Small intestine (tissue), 7 donors: ENCODE data around the gene GALNT18. TPM values are rescaled to one million over a fixed set of nuclear protein-coding genes. Genes with fewer than 3 reads are reported as not detected.
A peak's percentile ranks its signal among the peaks of the same experiment; 100 is the strongest.

Source experiments
- DNase-seq, 2 donors: peaks; one replicate each; pipeline versions ENCODE4 v3.0.0 to v3.0.0-alpha.2; 2013
- FAIRE-seq: peaks from 2 replicates; lab custom pipeline; 2012; peaks lifted over from hg19 to GRCh38; lab: Jason Lieb, UNC
- H3K27ac ChIP-seq, 3 donors: one replicate each; pipeline ENCODE4 v1.5.1; 2013; ENCODE audit warnings: low read length in 2 of 3, mild to moderate bottlenecking in 2 of 3, control low read depth in 1 of 3, inconsistent platforms in 1 of 3, low read depth in 1 of 3, moderate library complexity in 1 of 3
- H3K27me3 ChIP-seq, 3 donors: one replicate each; pipeline ENCODE4 v1.6.1; 2013; ENCODE audit warnings: low read length in 3 of 3, inconsistent platforms in 1 of 3; ENCODE audit not compliant: control insufficient read depth in 3 of 3, insufficient read depth in 3 of 3
- H3K36me3 ChIP-seq, 3 donors: one replicate each; pipeline ENCODE4 v1.6.1; 2013; ENCODE audit warnings: low read length in 3 of 3, inconsistent platforms in 1 of 3, low read depth in 1 of 3, mild to moderate bottlenecking in 1 of 3, moderate library complexity in 1 of 3; ENCODE audit not compliant: control insufficient read depth in 3 of 3, insufficient read depth in 2 of 3
- H3K4me1 ChIP-seq, 3 donors: one replicate each; pipeline ENCODE4 v1.6.1; 2013; ENCODE audit warnings: low read length in 2 of 3, inconsistent platforms in 1 of 3, low read depth in 1 of 3, mild to moderate bottlenecking in 1 of 3, moderate library complexity in 1 of 3; ENCODE audit not compliant: control insufficient read depth in 3 of 3, insufficient read depth in 2 of 3
- H3K4me3 ChIP-seq, 3 donors: one replicate each; pipeline ENCODE4 v1.5.1; 2013; ENCODE audit warnings: low read length in 3 of 3, control low read depth in 1 of 3, inconsistent platforms in 1 of 3, low read depth in 1 of 3, mild to moderate bottlenecking in 1 of 3, moderate library complexity in 1 of 3
- H3K9me3 ChIP-seq, 2 donors: one replicate each; pipeline ENCODE4 v1.6.1; 2013; ENCODE audit warnings: low read depth in 1 of 2, low read length in 1 of 2; ENCODE audit not compliant: control insufficient read depth in 2 of 2, insufficient read depth in 1 of 2
- WGBS, 3 donors: extraction: QIAGEN DNeasy Blood & Tissue Kit; methylation state at CpG; one replicate each; pipeline ENCODE4 v1.1.7; 2013; 5-methylcytosine and 5-hydroxymethylcytosine counted together
- polyA plus RNA-seq, 4 donors: library from polyadenylated mRNA; stranded (reverse) in 3 of 4; unstranded in 1 of 4; fragments of 200-250 nt in 3 of 4; fragments of 120-200 nt in 1 of 4; gene quantifications; one replicate each; pipeline versions ENCODE4 v1.2.1 to v1.2.3, GENCODE V29; 2013
- donor health status: healthy with polysubstance abuse.
- donor health status: control.
- donor health status: control.
- donor health status: Bipolar disorder and iron deficiency.
- donor health status: healthy.

GALNT18 gene
- polyA plus RNA-seq, 4 donors: 0.45 to 18.9 (median 1.5) TPM

DNA sequence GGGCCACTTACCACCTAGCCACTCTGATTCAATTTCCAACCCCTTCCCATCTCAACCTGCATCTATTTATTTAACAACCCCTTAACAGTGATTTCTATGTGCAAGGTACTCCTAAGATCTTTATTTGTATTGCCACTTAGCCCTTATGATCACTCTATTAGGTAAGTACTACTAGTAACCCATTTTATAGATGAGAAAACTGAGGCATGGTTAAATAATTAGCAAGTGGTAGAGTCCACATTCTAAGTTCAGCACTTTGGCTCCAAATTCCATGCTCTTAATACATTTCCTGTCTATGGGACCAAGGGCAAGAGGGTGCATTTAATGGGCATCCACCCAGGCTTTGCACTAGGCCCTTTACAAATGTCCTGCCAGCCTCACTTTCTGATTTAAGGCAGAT is 230.6 kb downstream of the GALNT18 start:
- Histone ChIP-seq H3K4me1 (peaks cover 0 to 2% (median 1%) of the 10 kb centered on the region in 3 donors), H3K9me3 (no peaks in the 10 kb centered on the region), H3K4me3 (no peak overlapping the region), H3K27me3 (peaks cover 0 to 5% (median 0%) of the 10 kb centered on the region in 3 donors), H3K36me3 (no peaks in the 10 kb centered on the region), H3K27ac (peak overlapping the region in 2 of 3 donors; percentile 51 to 58)
- DNase-seq (no peak), FAIRE-seq (no peak)

DNA sequence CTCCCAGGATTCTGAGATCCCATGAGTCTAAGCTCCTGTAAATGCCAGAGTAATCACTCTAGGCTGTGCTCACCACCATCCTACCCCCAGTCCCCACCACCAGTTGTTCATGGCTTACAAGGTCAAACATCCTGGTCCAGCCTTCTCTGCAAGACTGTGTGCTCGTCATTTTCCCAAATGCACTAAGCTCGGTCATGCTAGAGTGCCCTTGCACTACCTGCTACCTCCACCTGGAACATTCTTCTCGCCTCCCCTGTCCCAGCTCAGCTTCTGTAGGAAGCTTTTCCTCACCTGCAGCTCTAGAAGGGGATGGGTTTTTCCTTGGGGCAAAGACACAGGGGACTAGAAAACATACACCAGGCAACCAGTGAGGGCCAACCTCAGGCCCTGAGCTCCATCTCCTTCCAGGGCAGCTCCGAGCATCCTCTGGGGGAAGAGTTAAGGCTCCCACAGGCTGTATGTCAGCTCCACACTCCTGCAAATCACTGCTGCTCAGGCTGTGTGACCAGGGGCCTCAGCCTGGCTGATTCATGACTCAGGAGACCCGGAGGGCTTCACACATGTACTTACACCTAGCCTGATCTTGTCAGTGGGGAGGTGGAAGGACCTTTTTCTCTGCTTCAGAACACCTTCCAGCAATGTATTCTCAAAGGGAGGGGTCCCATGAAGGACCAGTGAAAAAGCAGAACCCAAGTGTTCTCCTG is 231.6 kb downstream of the GALNT18 start:
- H3K4me1 ChIP-seq: peaks cover 0 to 2% (median 1%) of the 10 kb centered on the region in 3 donors
- no peak overlapping the region for H3K27ac ChIP-seq
- H3K27me3 ChIP-seq: peaks cover 0 to 5% (median 0%) of the 10 kb centered on the region in 3 donors
- no peaks in the 10 kb centered on the region for H3K36me3 ChIP-seq
- no peak overlapping the region for H3K4me3 ChIP-seq
- no peaks in the 10 kb centered on the region for H3K9me3 ChIP-seq
- DNase-seq (no peak), FAIRE-seq (no peak)
- 74 to 92% (median 89%) methylated on average over 5 of the region's 5 CpGs for whole genome bisulfite sequencing, 3 donors

GRCh38 chr11:11389238-11389637 is 232.6 kb downstream of the GALNT18 start:
- H3K4me3 ChIP-seq: no peak overlapping the region
- H3K36me3 ChIP-seq: no peaks in the 10 kb centered on the region
- FAIRE-seq (no peak), DNase-seq (peak in 1 of 2 donors; percentile 90)
- peak overlapping the region in 2 of 3 donors; percentile 61 to 67 for H3K27ac ChIP-seq
- H3K4me1 ChIP-seq: peaks cover 0 to 2% (median 1%) of the 10 kb centered on the region in 3 donors
- WGBS, 3 donors: 15 to 60% (median 36%) methylated on average over 4 of the region's 4 CpGs
- H3K27me3 ChIP-seq: peaks cover 0 to 2% (median 0%) of the 10 kb centered on the region in 3 donors
- no peaks in the 10 kb centered on the region for H3K9me3 ChIP-seq

DNA sequence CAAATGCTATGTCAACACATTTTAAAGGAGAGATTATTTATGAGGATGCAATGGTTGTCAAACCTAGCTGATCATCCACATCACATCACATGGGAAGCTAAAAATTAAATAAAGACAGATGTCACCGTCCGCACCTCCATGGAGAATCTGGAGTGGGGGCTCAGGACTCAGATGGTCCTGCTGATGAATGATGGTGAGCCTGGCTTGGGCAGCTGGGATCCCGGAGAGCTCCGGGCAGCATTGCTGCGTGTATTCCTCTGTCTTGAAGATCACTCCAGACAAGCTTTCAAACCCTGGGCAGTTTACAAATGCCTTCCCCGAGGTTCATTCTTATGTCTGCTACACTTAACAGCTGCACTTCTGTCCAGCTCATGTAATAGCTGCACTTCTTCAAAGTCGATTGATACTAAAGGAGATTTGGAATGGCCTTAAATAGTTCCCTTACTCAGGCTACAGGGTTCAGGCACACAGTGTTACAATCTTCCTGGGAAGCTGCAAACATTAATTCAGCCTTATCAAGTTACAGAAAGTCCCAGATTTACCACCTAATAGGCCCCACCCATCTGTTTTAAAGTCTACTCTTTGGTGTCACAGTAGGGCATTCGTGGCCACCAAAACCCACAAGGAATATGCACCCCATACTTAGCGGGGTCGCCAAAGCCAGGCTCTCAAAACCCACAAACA is 234.0 kb downstream of the GALNT18 start:
- Histone ChIP-seq H3K4me1 (peaks cover 0 to 2% (median 1%) of the 10 kb centered on the region in 3 donors), H3K27ac (no peak overlapping the region), H3K36me3 (no peaks in the 10 kb centered on the region), H3K27me3 (peaks cover 0 to 2% (median 0%) of the 10 kb centered on the region in 3 donors), H3K4me3 (no peak overlapping the region), H3K9me3 (no peaks in the 10 kb centered on the region)
- FAIRE-seq: no peak
- peak in 1 of 2 donors; percentile 25 for DNase-seq
- WGBS, 3 donors: 68 to 72% (median 70%) methylated on average over 10 of the region's 10 CpGs

DNA sequence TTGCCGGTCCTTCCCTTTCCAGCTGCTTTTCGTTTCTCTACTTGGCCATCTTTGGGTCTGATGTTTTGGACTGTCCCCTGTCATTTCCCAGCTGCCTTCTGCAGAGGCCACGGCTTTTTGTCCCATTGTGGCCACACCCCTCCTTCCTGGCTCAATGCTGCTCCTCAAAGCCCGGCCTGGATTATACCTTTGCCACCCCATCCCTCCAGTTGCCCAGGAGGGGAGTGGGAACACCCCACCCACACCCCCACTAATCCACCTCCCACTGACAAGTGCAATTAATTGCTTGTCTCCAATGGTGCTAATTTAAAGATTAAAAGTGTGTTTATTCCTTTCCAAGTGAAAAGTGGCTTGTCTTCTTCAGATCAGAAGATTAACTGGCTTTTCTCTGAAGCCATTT is 234.6 kb downstream of the GALNT18 start:
- Histone ChIP-seq H3K36me3 (no peaks in the 10 kb centered on the region), H3K27ac (no peak overlapping the region), H3K27me3 (peaks cover 0 to 2% (median 0%) of the 10 kb centered on the region in 3 donors), H3K4me1 (peaks cover 0 to 2% (median 1%) of the 10 kb centered on the region in 3 donors), H3K9me3 (no peaks in the 10 kb centered on the region), H3K4me3 (no peak overlapping the region)
- FAIRE-seq (no peak), DNase-seq (no peak)
- 55 to 58% (median 58%) methylated on average over 4 of the region's 4 CpGs for WGBS, 3 donors

DNA sequence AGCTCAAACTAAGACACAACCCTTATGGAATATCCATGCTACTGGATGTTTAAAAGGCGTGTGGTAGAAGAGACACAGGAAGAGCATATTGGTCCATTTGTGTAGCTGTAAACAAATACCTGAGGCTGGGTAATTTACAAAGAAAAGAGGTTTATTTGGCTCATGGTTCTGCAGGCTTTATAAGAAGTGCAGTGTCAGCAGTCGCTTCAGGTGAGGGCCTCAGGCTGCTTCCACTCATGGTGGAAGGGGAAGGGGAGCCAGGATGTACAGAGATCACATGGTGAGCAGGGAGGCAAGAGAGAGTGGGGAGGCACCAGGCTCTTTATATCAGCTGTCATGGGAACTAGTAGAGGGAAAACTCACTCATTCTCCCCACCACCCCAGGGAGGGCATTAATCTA is 237.0 kb downstream of the GALNT18 start:
- no peak for DNase-seq
- Histone ChIP-seq H3K4me3 (no peak overlapping the region), H3K4me1 (peaks cover 0 to 1% (median 0%) of the 10 kb centered on the region in 3 donors), H3K27me3 (peaks cover 0 to 2% (median 0%) of the 10 kb centered on the region in 3 donors), H3K36me3 (no peaks in the 10 kb centered on the region), H3K27ac (no peak overlapping the region), H3K9me3 (no peaks in the 10 kb centered on the region)
- no peak for FAIRE-seq
- 89 to 100% (median 91%) methylated on average over 2 of the region's 2 CpGs for WGBS, 3 donors

DNA sequence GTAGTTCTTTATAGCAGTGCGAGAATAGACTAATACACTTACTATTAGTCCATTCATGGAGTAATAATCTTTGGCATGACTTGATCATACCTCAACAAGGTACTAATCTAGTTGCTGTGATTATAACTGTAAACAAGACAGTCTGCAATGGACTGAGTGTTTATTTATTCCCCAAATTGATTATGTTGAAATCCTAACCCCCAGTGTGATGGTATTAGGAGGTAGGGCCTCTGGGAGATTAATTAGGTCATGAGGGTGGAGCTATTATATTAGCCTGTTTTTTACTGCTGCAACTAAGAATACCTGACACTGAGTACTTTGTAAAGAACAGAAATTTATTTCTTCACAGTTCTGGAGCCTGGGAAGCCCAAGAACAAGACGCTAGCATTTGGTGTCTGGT is 237.8 kb downstream of the GALNT18 start:
- Histone ChIP-seq H3K9me3 (no peaks in the 10 kb centered on the region), H3K27me3 (peaks cover 0 to 2% (median 0%) of the 10 kb centered on the region in 3 donors), H3K4me3 (no peak overlapping the region), H3K36me3 (no peaks in the 10 kb centered on the region), H3K4me1 (peaks cover 0 to 1% (median 0%) of the 10 kb centered on the region in 3 donors), H3K27ac (no peak overlapping the region)
- no peak for FAIRE-seq
- WGBS, 3 donors: 91 to 96% (median 94%) methylated on average over 2 of the region's 2 CpGs
- no peak for DNase-seq

GRCh38 chr11:11382858-11383532 is 238.8 kb downstream of the GALNT18 start:
- Histone ChIP-seq H3K4me3 (no peak overlapping the region), H3K27ac (no peak overlapping the region), H3K27me3 (peaks cover 0 to 2% (median 0%) of the 10 kb centered on the region in 3 donors), H3K36me3 (no peaks in the 10 kb centered on the region), H3K4me1 (peaks cover 0 to 1% (median 0%) of the 10 kb centered on the region in 3 donors), H3K9me3 (no peaks in the 10 kb centered on the region)
- FAIRE-seq: no peak
- no peak for DNase-seq
- 63 to 71% (median 71%) methylated on average over 7 of the region's 7 CpGs for WGBS, 3 donors
